Fibroblast of mammary gland (primary cell): ENCODE data around the gene GPC6.

Experiments used
- DNase-seq: peaks from one replicate; pipeline ENCODE4 v3.0.0-alpha.2; 2010; ENCODE audit warnings: low read depth
- H3K4me3 ChIP-seq: 2 replicates; pipeline ENCODE4 v1.5.1; 2011; ENCODE audit warnings: low read depth, mild to moderate bottlenecking, low read length, moderate library complexity; ENCODE audit not compliant: control insufficient read depth
- CTCF ChIP-seq: conservative IDR thresholded peaks from 2 replicates; pipeline ENCODE4 v1.5.1; 2011; ENCODE audit warnings: low read depth, low read length, inconsistent platforms; ENCODE audit not compliant: control insufficient read depth, insufficient read depth

The GPC6 gene

DNA sequence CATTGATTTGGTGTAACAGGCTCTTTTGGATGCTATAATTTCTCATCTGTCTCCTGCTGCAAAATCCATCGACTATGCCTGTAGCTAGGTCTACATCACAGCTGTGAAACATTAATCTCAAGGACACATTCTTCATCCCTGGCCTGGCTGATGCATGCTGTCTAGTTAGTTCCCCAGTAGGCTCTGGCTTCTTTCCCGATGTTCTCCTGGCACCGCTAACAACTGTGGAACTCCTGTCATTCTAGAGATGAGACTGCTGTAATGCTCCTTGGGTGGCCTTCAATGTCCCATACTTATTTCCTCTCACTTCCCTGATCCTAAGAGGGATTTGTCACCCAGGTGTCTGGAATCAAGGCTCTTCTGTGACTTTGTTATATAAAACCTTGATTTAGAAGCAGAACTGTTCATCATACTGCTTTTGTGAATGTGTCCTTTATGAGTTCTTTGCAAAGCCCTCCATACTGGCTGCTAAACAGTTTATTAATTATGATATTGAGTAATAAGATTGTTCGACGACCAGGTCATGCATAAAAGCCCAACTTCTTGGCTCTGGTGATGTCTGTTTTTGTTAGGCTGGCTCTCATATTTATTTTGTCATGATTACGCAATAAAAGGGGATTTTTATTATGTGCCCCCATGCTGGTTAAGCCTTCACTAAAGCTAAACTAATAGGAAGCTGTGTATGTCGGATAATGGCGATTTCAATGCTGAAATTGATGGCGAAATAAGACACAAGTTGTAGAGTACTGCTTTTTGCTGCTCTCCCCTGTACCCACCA is 1025.4 kb downstream of the GPC6 start:
- TF ChIP-seq CTCF: no peak
- no peak overlapping the region for H3K4me3 ChIP-seq
- DNase-seq: peak; percentile 67

DNA sequence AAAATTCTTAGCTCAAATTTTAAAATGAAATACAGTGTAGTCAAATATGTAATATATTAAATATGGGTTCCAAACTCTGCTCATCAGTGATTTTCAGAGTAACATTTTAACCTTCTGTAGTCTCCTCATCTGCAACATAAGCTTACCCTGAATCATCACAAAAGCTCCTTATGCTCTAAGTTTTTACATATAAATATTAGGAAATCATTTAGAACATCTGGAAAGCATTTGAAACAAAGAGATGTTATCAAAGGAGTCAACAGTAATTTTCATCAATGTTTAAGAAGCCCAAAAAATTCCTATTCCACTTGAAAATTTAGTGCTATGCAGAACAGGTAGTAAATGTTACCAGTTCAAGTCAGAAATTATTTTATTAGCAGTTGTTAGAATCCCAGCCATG is 1028.1 kb downstream of the GPC6 start:
- TF ChIP-seq CTCF: no peak
- no peak overlapping the region for H3K4me3 ChIP-seq
- DNase-seq: peak; percentile 46

DNA sequence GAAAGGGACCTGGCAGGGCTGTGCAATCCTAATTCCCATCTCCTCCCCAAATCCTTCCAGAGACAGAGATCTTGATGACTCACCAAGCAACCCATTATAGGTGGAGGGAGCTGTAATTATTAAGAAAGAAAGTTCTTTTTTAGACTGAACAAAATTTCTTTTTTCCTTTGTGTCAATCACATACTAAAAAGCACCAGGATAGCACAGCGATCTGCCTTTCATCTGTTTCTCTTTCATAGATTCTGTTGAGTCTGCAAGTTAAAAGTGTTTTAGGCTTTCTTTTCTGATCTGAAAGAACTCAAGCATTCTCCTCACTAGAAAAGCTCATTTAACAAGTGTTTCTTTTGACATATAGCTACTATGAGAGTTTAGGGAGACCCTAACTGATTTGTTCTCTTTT is 1030.1 kb downstream of the GPC6 start:
- no peak overlapping the region for H3K4me3 ChIP-seq
- DNase-seq: no peak
- no peak for TF ChIP-seq CTCF

DNA sequence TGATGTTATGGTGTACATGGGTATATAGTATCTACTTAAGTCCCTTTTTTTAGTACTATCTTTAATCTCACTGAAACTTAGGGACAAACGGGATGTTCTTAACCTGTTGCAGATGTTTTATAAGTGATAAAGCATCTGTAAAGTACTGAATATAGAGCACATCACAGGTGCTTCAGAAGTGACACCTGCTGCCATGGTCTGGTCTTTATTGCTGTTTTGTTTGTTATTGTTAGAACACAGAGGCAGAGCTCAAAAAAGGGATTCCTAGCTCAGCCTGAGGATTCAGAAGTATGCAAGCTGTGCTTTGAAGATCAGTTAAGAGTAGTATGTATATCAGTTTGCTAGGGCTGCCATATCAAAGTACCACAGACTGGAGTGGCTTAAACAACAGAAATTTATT is 1033.4 kb downstream of the GPC6 start:
- no peak overlapping the region for H3K4me3 ChIP-seq
- no peak for TF ChIP-seq CTCF
- no peak for DNase-seq

- TF ChIP-seq CTCF: no peak
- no peak overlapping the region for H3K4me3 ChIP-seq
- DNase-seq: no peak
These were observed 1034.6 kb downstream of the GPC6 start for GRCh38 chr13:94261163-94261562.

GRCh38 chr13:94263038-94263437 is 1036.4 kb downstream of the GPC6 start:
- H3K4me3 ChIP-seq: no peak overlapping the region
- DNase-seq: no peak
- TF ChIP-seq CTCF: no peak

DNA sequence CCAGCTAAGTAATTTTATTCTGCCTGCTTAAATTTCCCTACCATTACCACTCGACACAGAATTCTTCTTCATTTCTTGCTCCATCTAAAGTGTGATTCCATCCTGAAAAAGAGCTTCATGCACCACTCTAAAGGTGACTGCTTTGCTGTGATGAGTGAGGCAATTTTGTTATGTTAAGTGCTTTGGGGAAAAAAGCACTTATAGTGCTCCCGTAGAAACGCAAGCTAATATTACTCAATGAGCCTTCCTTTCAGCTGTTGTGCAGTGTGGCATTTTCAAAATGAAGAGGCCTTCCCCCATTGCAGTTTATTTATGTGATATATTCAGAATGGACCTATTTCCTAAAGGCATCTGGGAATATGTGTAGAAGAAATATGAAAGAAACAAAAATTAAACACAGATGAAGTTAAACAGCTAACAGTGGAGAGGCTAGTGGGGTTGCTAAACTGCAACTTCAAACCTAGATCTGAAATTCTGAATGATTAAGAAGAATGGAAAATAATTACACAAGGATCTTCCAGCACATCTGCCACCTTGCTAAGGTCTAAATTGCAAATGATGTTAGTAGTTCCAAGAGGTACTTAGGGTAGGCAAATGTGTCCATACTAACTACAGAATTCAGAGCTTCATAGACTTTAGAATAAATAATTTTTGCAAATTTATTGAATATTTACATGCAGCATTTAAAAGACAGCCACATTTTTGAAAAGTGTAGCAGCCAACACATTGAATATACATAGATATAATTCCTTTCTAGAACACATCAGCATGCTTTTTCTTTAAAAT is 1041.2 kb downstream of the GPC6 start:
- TF ChIP-seq CTCF: no peak
- H3K4me3 ChIP-seq: no peak overlapping the region
- DNase-seq: no peak
